Osteoblast (primary cell): ENCODE data around the gene MORN4. TPM values are rescaled to one million over a fixed set of nuclear protein-coding genes. Genes with fewer than 3 reads are reported as not detected.

Source experiments
- DNase-seq: peaks from one replicate; pipeline ENCODE4 v3.0.0; 2011; ENCODE audit warnings: low spot score, mixed read lengths; ENCODE audit not compliant: insufficient read length; ENCODE audit errors: missing footprints
- H2AFZ ChIP-seq: 2 replicates; pipeline ENCODE4 v1.6.0; 2011; ENCODE audit warnings: mild to moderate bottlenecking, low read length
- H3K27ac ChIP-seq: 2 replicates; pipeline ENCODE4 v1.5.1; 2011; ENCODE audit warnings: mild to moderate bottlenecking, low read depth, low read length, moderate library complexity
- H3K27me3 ChIP-seq: 2 replicates; pipeline ENCODE4 v1.6.0; 2012; ENCODE audit warnings: mild to moderate bottlenecking, control low read depth, inconsistent platforms, low read length, moderate library complexity; ENCODE audit not compliant: insufficient read depth
- H3K36me3 ChIP-seq: 2 replicates; pipeline ENCODE4 v1.5.1; 2011; ENCODE audit warnings: mild to moderate bottlenecking, low read length, control low read depth, moderate library complexity; ENCODE audit not compliant: insufficient read depth
- H3K4me1 ChIP-seq: 2 replicates; pipeline ENCODE4 v1.5.1; 2011; ENCODE audit warnings: mild to moderate bottlenecking, low read length, control low read depth, moderate library complexity; ENCODE audit not compliant: insufficient read depth
- H3K4me2 ChIP-seq: 2 replicates; pipeline ENCODE4 v1.6.0; 2011; ENCODE audit warnings: mild to moderate bottlenecking, low read length; ENCODE audit not compliant: insufficient read depth
- H3K4me3 ChIP-seq: fragments of 200-600 bp; sonication (generic); 3 replicates; pipeline ENCODE4 v1.5.1; 2012; ENCODE audit warnings: mild to moderate bottlenecking, low read length, inconsistent platforms; ENCODE audit not compliant: insufficient read depth
- H3K79me2 ChIP-seq: 2 replicates; pipeline ENCODE4 v1.6.0; 2012; ENCODE audit warnings: mild to moderate bottlenecking, low read length, control low read depth, inconsistent platforms; ENCODE audit not compliant: insufficient read depth
- H3K9me3 ChIP-seq: 2 replicates; pipeline ENCODE4 v1.5.1; 2011; ENCODE audit warnings: low read depth, low read length, control low read depth
- H4K20me1 ChIP-seq: 2 replicates; pipeline ENCODE4 v1.6.0; 2012; ENCODE audit warnings: mild to moderate bottlenecking, low read length, control low read depth; ENCODE audit not compliant: insufficient read depth
- total RNA-seq: library from RNA; depleted of rRNA; stranded (reverse); fragments of >200 nt; gene quantifications from 2 replicates; pipeline ENCODE4 v1.2.3, GENCODE V29; 2012
- TF ChIP-seq, protein P1 (sequence below): IDR thresholded peaks from 2 replicates; pipeline ENCODE4 v1.5.1; 2011; ENCODE audit warnings: mild to moderate bottlenecking, low read depth, low read length, moderate library complexity; ENCODE audit errors: extremely low read depth

Gene MORN4
- total RNA-seq, 1 donor = 4.0 TPM

DNA sequence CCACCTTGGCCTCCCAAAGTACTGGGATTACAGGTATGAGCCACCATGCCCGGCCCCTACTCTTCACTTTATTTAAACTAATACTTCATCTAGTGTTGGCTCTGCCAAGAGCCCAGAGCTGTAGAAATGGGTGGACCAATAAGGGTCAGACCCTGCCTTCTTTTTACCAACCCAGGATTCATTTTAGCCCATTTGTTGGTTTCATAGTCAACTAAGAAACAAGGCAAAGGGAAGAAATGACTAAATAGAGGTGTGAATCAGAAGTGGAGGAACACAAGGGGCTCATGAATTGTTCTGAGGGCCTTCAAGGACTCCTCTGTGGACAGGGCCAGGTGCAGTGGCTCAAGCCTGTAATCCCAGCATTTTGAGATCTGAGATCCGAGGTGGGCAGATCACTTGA lies 59.6 kb downstream of the MORN4 start:
- no peak overlapping the region for H3K27ac ChIP-seq
- H3K4me1 ChIP-seq = peaks cover 20% of the 10 kb centered on the region
- no peak overlapping the region for H3K4me3 ChIP-seq
- H3K79me2 ChIP-seq = no peaks in the 10 kb centered on the region
- TF ChIP-seq, protein P1, sequence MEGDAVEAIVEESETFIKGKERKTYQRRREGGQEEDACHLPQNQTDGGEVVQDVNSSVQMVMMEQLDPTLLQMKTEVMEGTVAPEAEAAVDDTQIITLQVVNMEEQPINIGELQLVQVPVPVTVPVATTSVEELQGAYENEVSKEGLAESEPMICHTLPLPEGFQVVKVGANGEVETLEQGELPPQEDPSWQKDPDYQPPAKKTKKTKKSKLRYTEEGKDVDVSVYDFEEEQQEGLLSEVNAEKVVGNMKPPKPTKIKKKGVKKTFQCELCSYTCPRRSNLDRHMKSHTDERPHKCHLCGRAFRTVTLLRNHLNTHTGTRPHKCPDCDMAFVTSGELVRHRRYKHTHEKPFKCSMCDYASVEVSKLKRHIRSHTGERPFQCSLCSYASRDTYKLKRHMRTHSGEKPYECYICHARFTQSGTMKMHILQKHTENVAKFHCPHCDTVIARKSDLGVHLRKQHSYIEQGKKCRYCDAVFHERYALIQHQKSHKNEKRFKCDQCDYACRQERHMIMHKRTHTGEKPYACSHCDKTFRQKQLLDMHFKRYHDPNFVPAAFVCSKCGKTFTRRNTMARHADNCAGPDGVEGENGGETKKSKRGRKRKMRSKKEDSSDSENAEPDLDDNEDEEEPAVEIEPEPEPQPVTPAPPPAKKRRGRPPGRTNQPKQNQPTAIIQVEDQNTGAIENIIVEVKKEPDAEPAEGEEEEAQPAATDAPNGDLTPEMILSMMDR = no peak
- no peak overlapping the region for H3K4me2 ChIP-seq
- no peaks in the 10 kb centered on the region for H3K9me3 ChIP-seq
- peaks cover 12% of the 10 kb centered on the region for H3K36me3 ChIP-seq
- H2AFZ ChIP-seq = no peak overlapping the region
- no peaks in the 10 kb centered on the region for H4K20me1 ChIP-seq
- no peaks in the 10 kb centered on the region for H3K27me3 ChIP-seq
- DNase-seq = no peak

DNA sequence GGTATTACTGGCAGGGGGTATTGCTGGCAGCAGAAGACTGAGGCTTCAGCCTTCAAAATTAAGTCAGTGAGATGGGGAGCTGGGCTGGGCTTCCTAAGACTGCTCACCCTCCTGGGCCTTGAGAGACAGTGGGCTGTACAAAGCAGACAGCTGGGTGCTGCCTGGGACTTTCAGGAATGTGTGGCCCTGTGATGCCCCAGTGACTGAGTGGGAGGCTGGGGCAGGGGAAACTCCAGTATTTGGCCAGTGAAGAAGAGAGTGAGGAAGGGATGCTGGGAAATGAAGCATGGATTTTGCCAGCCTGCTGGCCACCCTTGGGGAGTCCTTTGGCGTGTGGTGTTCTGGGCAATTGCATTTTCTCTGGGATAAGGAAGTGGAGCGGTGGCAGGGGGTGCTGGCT lies 60.3 kb downstream of the MORN4 start:
- H3K36me3 ChIP-seq = peaks cover 12% of the 10 kb centered on the region
- peaks cover 20% of the 10 kb centered on the region for H3K4me1 ChIP-seq
- H3K4me3 ChIP-seq = no peak overlapping the region
- DNase-seq = peak; percentile 73
- H4K20me1 ChIP-seq = no peaks in the 10 kb centered on the region
- H3K79me2 ChIP-seq = no peaks in the 10 kb centered on the region
- no peak overlapping the region for H3K4me2 ChIP-seq
- no peak overlapping the region for H2AFZ ChIP-seq
- peak overlapping the region; percentile 28 for H3K27ac ChIP-seq
- no peaks in the 10 kb centered on the region for H3K9me3 ChIP-seq
- TF ChIP-seq, protein P1 = no peak
- H3K27me3 ChIP-seq = no peaks in the 10 kb centered on the region

GRCh38 chr10:97572214-97572989 lies 60.9 kb downstream of the MORN4 start, which contains the start of gene ANKRD2:
ANKRD2 (plus strand) TSS chr10:97572779; CDS start chr10:97572789, 10 bp downstream.
- TF ChIP-seq, protein P1 = peak; percentile 92
- Histone ChIP-seq H3K4me1 (peaks cover 20% of the 10 kb centered on the region), H2AFZ (no peak within 1 kb of the TSS), H3K9me3 (no peaks in the 10 kb centered on the region), H4K20me1 (no peaks in the 10 kb centered on the region), H3K79me2 (no peaks in the 10 kb centered on the region), H3K4me2 (no peak within 1 kb of the TSS), H3K4me3 (no peak within 1 kb of the TSS), H3K27me3 (no peaks in the 10 kb centered on the region), H3K36me3 (peaks cover 12% of the 10 kb centered on the region), H3K27ac (peak within 1 kb of the TSS; percentile 28)
- DNase-seq = peak; percentile 96

GRCh38 chr10:97571622-97572021 lies 61.7 kb downstream of the MORN4 start:
- TF ChIP-seq, protein P1 = no peak
- Histone ChIP-seq H3K9me3 (no peaks in the 10 kb centered on the region), H3K79me2 (peaks cover 2% of the 10 kb centered on the region), H3K27ac (no peak overlapping the region), H3K4me3 (no peak overlapping the region), H3K36me3 (peaks cover 12% of the 10 kb centered on the region), H2AFZ (no peak overlapping the region), H4K20me1 (no peaks in the 10 kb centered on the region), H3K27me3 (no peaks in the 10 kb centered on the region), H3K4me1 (peaks cover 20% of the 10 kb centered on the region), H3K4me2 (no peak overlapping the region)
- DNase-seq = no peak
